ENCODE measurements around the gene NEK9.
"Not testable (repeated sequence)": the region's sequence is repeated elsewhere in the genome, so short reads cannot be mapped to it uniquely, and the experiment has no call there.

Gene NEK9

GRCh38 chr14:75126679-75127473, at the start of gene NEK9:
Gene NEK9 (minus strand): TSS chr14:75127048. CDS start chr14:75126921, 127 bp downstream.
- DNase-seq: peak; percentile 90 to 91

GRCh38 chr14:75176142-75176820, 49.4 kb upstream of the NEK9 start, which contains the start of gene TMED10:
Gene TMED10 (minus strand): TSS chr14:75176612. CDS start chr14:75176579, 33 bp downstream.
- peak; percentile 91 to 93 for DNase-seq

GRCh38 chr14:75175677-75176141, 48.9 kb upstream of the NEK9 start:
- no peak for DNase-seq

- no peak for DNase-seq
Measured at GRCh38 chr14:75174066-75174465, 47.2 kb upstream of the NEK9 start.

GRCh38 chr14:75170772-75171171, 43.9 kb upstream of the NEK9 start:
- no peak for DNase-seq

GRCh38 chr14:75168586-75169335, 41.9 kb upstream of the NEK9 start:
- DNase-seq: no peak

GRCh38 chr14:75167325-75167724, 40.5 kb upstream of the NEK9 start:
- DNase-seq: no peak

GRCh38 chr14:75165586-75166391, 38.9 kb upstream of the NEK9 start:
- DNase-seq: no peak

GRCh38 chr14:75164809-75165208, 38.0 kb upstream of the NEK9 start:
- no peak for DNase-seq

GRCh38 chr14:75163677-75164076, 36.8 kb upstream of the NEK9 start:
- no peak for DNase-seq

GRCh38 chr14:75162631-75163030, 35.8 kb upstream of the NEK9 start:
- DNase-seq: no peak

GRCh38 chr14:75158843-75159614, 32.2 kb upstream of the NEK9 start:
- DNase-seq: no peak

GRCh38 chr14:75156901-75157300, 30.1 kb upstream of the NEK9 start:
- peak in 1 of 2 donors; percentile 56 for DNase-seq

GRCh38 chr14:75156111-75156510, 29.3 kb upstream of the NEK9 start:
- no peak for DNase-seq

GRCh38 chr14:75155169-75155568, 28.3 kb upstream of the NEK9 start:
- no peak for DNase-seq

- DNase-seq: no peak
Measured at GRCh38 chr14:75153295-75153694, 26.4 kb upstream of the NEK9 start.

- DNase-seq: no peak
Measured at GRCh38 chr14:75151851-75152250, 25.0 kb upstream of the NEK9 start.

- not testable (repeated sequence) for DNase-seq
Measured at GRCh38 chr14:75150637-75151036, 23.8 kb upstream of the NEK9 start.

- no peak for DNase-seq
Measured at GRCh38 chr14:75150150-75150549, 23.3 kb upstream of the NEK9 start.

- DNase-seq: peak in 1 of 2 donors; percentile 63
Measured at GRCh38 chr14:75147423-75148071, 20.7 kb upstream of the NEK9 start.

- peak; percentile 37 to 55 for DNase-seq
Measured at GRCh38 chr14:75144944-75145343, 18.1 kb upstream of the NEK9 start.
